DMS 273 (cell line): ENCODE data around the gene TMPRSS5.
"Not testable (repeated sequence)": the region's sequence is repeated elsewhere in the genome, so short reads cannot be mapped to it uniquely, and the experiment has no call there.

Source experiments
- DNase-seq: peaks from one replicate; lab custom pipeline; 2025; ENCODE audit not compliant: unreplicated experiment; lab: John Stamatoyannopoulos, UW

The TMPRSS5 gene

GRCh38 chr11:113697756-113698407 is 8.2 kb downstream of the TMPRSS5 start:
- DNase-seq: no peak

- no peak for DNase-seq
These were observed 9.0 kb downstream of the TMPRSS5 start for GRCh38 chr11:113697111-113697510.

DNA sequence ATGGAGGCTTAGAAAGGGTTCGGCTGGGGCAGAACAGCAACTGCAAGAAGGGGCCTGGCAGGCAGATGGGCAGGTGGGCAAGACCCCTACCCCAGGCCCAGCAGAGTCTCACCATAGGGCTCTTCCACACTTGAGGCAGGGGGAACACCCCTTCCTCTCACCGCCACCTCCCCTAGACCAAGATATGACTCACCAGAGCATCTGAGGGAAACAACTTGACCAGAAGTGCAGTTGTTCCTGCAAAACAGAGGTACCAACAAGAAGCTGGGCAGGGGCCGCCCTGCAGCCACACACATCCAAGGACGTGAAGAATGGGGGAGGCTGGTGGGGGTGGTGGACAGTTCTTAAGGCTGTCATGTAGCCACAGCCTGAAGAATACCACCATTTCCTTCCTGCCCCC is 10.9 kb downstream of the TMPRSS5 start:
- DNase-seq: no peak

GRCh38 chr11:113694390-113694789 is 11.7 kb downstream of the TMPRSS5 start:
- no peak for DNase-seq

GRCh38 chr11:113693030-113693429 is 13.1 kb downstream of the TMPRSS5 start:
- no peak for DNase-seq

DNA sequence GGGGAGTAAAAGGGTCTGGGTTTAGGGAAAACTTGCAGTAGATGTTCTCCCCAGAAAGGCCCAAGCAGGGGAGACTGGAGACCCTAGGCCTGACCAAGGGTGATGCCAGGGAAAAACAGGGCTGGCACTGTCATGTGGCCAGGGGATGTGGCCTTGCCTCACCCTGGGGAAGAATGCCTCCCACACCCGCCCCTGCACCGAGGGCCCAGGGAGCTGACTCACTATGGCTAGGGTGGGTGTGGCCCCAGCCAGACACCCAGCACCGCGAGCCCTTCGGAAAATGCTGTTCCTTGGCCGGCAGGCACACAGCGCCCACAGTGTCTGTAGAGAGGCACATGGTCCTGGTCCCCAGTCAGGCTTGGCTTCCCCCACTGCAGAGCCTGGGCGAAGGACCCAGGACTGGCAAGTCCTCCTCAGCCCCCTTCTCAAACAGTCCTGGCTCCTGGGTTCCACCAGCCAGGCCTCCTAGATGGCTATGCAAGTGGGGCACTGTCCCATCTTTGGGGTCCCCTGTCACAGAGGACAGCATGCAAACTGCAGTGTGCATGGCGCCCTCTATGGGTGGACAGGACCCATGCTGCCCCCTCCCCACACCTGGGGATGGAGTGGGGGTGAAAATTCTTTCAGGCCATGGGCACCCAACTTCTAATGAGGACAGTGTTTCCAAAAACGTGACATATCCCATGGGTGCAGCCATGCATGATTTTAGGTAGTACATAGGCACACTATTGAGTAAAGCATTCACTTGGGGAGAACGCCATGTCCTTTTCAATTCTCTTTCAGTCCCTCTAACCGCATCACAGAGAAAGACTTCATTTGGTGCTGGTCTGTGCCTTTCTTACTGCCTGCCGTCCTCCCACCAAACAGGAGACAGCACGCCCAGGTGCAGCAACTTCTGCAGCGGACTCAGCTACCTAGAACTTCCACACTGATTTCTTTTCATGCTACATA is 15.2 kb downstream of the TMPRSS5 start:
- DNase-seq: peak; percentile 31

DNA sequence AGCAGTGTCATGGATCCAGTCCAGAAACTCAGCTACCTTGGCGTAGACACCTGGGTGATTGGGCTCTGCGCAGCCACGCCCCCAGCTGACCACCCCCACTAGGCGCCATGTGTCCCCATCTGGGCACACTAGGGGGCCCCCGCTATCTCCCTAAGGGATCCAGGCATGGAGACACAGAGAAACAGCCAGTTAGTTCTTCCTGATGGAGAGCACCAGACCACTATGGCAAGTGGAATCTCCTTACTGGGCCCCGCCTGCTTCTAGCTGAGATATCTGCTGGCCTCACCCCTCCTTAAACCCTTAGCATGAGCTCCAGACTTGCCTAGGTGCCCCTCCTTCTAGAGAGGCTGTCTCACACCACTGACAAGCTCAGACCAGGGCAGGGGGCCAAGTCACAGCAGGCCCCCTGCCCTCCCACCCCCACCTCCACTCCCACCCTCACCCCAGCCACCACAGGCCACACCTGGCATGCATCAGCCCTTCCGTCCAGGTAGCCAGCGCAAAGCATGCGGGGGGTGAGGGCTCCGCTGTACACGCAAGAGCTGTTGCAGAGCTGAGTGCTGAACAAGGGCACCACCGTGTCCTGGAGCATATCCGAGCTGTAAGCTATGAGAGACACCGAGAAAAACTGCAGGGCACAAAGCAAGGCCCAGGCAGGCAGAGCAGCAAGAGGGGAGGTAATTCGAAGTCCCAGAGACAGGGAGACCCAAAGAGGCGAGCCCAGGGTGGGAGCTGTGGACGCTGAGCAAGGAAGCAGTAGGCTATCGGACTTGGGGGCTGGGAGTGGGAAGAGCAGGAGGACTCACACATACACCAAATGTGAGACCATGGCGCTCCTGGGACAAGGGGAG is 16.1 kb downstream of the TMPRSS5 start:
- no peak for DNase-seq

- DNase-seq: no peak
These were observed 20.3 kb downstream of the TMPRSS5 start for GRCh38 chr11:113685654-113686359.

DNA sequence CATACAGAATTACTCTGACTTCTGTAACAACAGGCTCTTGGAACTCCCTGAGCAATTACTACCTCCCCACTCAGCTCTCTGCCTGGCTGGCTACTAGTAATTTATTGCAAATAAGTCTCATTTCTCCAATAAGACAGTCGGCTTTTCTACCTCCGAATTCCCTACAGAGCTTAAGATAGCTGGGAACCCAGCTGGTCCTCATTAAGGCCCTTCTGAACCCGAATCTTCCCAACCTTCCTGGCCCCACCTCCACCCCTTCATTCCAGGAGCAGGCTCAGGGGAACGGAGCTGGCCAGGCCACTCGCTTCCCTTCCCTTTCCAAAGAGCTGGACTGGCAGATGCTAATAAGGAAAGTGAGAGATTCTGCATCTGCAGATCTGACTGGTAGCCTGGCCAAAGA is 21.6 kb downstream of the TMPRSS5 start:
- no peak for DNase-seq

DNA sequence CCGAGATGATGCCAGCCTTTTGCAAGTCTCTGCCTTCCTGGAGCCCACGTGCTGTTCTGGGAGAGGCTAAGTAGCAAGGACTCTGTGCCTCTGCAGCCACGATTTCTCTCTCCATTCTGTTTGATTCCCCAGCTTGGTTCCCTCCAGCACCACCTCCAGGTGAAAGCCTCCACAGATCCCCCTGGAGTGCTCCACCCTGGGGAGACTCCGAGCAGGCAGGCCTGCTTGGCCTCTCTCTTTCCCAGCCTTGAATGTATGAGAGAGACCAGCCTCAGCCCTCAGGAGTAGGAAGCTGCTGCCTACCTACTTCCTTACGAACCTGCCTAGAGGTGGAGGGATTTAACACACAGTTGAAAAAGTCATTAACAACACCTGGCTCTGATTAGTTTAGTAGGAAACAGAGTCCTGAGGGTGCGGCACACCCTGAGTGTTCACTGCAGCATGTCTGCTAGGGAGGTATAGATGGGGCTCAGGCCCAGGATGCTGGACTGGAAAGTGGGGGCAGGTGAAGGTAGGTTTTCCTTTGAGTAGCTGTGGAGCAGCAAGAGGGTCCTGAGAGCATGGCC is 22.5 kb downstream of the TMPRSS5 start:
- DNase-seq: no peak

GRCh38 chr11:113681711-113682413 is 24.2 kb downstream of the TMPRSS5 start:
- peak; percentile 8 for DNase-seq

- no peak for DNase-seq
These were observed 24.8 kb downstream of the TMPRSS5 start for GRCh38 chr11:113681282-113681681.

- no peak for DNase-seq
These were observed 28.4 kb downstream of the TMPRSS5 start for GRCh38 chr11:113677685-113678084.

- DNase-seq: no peak
These were observed 30.5 kb downstream of the TMPRSS5 start for GRCh38 chr11:113675565-113675964.

DNA sequence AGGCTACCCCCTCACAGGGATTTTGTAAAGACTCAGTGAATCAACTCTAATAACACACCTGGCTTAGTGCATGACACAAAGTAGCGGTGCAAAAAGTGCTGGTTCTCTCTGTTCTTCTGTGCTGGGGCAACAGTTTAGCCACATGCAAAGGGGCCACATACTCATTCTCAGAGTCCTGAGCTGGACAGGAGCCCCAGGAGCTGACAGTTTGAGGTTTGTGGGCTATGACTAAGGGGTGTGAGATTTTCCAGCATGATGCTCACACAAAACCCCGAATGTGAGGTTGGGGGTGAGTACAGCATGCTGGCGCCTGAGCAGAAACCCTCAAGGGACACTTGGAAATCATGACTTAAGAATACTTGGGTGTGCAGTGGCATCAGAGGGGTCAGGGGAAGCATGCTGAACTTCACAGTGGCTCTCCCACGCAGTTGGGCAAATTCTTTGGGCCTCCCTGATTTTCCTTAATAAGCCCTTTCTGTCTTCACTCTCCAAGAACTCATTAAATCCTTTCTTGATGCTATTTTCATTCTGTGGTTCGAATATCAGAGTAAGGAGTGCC is 31.0 kb downstream of the TMPRSS5 start:
- no peak for DNase-seq

GRCh38 chr11:113674397-113674685 is 31.8 kb downstream of the TMPRSS5 start:
- DNase-seq: no peak

DNA sequence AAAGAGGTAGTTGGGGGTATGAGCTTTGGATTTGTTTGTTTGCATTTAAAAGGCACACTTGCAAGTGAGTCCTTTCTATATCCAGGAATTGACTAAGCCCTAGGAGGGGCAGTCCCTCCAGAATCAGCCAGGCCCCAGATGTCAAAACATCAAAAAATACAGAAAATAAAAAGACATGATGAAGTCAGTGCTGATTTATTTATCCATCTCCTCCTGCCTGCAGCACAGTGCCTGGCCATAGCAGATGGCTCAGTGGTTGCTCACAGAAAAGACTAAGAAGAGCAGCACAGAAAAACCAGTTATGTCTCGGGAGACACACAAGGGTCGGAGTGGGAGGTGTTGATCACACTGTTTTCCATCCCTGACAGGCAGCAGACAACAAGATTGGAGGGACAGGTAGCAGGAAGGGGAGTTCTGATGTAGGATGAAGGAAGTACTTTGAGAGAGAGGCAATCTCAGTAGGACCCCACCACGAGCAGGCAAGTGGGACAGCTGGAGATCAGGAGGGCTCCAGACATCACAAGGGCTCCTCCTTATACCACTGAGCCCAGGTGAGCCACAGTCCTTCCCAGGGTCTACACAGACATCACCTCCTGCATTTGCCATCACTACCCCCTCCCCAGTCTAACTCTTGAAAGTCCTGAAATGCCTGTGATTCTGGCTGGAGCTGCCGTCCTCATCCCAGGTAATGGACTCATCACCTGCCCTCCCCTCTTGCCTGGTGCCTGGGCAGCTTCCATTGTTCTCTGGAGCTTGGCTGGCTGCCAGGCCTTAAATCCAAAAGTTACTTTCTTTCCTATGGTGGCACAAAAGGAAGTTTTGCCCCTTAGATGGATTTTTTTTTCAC is 32.3 kb downstream of the TMPRSS5 start:
- no peak for DNase-seq

DNA sequence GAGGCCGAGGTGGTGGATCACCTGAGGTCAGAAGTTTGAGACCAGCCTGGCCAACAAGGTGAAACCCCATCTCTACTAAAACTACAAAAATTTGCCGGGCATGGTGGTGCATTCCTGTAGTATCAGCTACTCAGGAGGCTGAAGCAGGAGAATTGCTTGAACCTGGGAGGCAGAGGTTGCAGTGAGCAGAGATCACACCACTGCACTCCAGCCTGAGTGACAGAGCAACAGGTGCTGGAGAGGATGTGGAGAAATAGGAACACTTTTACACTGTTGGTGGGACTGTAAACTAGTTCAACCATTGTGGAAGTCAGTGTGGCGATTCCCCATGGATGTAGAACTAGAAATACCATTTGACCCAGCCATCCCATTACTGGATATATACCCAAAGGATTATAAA is 34.2 kb downstream of the TMPRSS5 start:
- DNase-seq: not testable (repeated sequence)

DNA sequence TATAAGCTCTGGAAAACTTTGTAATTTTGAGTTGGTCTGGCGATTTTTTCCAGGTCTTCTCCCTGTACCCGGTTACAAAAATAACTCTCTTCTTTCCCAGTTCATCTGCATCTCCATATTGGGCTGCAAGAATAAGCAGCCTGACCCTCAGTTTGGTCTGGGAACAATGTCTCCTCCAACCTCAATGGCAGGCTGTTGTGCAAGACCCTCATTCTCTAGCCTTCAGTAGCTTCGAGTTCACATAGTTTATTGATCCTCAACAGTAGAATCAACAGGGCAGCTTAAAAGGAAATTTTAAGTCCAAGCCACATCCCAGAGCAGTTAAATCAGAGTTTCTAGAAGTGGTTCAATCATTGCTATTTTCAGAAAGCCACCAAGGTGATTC is 35.3 kb downstream of the TMPRSS5 start:
- DNase-seq: no peak
